Measurements from ENCODE around the gene MFAP4. TPM values are rescaled to one million over a fixed set of nuclear protein-coding genes. Genes with fewer than 3 reads are reported as not detected.

Gene MFAP4
- total RNA-seq, 3 donors from 2014 or later: 19.0 to 127 (median 44.2) TPM

- intact Hi-C loops (cut with DNase I, micrococcal nuclease): no loop called here
- H3K4me3 ChIP-seq: no peak overlapping the region
- no peaks in the 10 kb centered on the region for H3K4me1 ChIP-seq (ENCODE audit: low read depth)
- no peaks in the 10 kb centered on the region for H3K36me3 ChIP-seq (ENCODE audit: low read depth)
- no peaks in the 10 kb centered on the region for H3K9me3 ChIP-seq
- ATAC-seq: no peak
- no peak for DNase-seq
- TF ChIP-seq, protein P1, sequence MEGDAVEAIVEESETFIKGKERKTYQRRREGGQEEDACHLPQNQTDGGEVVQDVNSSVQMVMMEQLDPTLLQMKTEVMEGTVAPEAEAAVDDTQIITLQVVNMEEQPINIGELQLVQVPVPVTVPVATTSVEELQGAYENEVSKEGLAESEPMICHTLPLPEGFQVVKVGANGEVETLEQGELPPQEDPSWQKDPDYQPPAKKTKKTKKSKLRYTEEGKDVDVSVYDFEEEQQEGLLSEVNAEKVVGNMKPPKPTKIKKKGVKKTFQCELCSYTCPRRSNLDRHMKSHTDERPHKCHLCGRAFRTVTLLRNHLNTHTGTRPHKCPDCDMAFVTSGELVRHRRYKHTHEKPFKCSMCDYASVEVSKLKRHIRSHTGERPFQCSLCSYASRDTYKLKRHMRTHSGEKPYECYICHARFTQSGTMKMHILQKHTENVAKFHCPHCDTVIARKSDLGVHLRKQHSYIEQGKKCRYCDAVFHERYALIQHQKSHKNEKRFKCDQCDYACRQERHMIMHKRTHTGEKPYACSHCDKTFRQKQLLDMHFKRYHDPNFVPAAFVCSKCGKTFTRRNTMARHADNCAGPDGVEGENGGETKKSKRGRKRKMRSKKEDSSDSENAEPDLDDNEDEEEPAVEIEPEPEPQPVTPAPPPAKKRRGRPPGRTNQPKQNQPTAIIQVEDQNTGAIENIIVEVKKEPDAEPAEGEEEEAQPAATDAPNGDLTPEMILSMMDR (IDR thresholded peaks at IDR 0.05): no peak
Observed at GRCh38 chr17:19333736-19334290, 53.2 kb downstream of the MFAP4 start.

Small RNA genes within 50 kb of the gene (microRNA-seq; reads per million reads assigned to microRNA genes)
- gene MIR1180: 199 reads per million, percentile 69 among the genes with 10 or more reads in this experiment

Other genes with a start within 250 kb of the MFAP4 start
- 10 to 100 TPM; 32.6 to 75.8 (median 45.0) TPM for gene EPN2, start 149.8 kb downstream of the MFAP4 start, total RNA-seq
- 10 to 100 TPM in 2 of 3 donors, 1 to 10 TPM in 1; 5.1 to 11.8 (median 10.7) TPM for gene B9D1, start 24.5 kb downstream of the MFAP4 start, total RNA-seq
- gene MAPK7, start 8.7 kb downstream of the MFAP4 start, total RNA-seq: 10 to 100 TPM; 36.9 to 48.6 (median 47.5) TPM
- gene RNF112, start 24.0 kb upstream of the MFAP4 start, total RNA-seq: 10 to 100 TPM in 1 of 3 donors, 1 to 10 TPM in 2; 2.4 to 13.4 (median 3.4) TPM
- 1 to 10 TPM; 1.0 to 2.9 (median 2.3) TPM for gene SLC47A1, start 146.7 kb upstream of the MFAP4 start, total RNA-seq

Measured in mucosa of descending colon (tissue), 3 donors.